ENCODE measurements around the gene ATP9B. TPM values are rescaled to one million over a fixed set of nuclear protein-coding genes. Genes with fewer than 3 reads are reported as not detected.

The ATP9B gene
- total RNA-seq, 4 donors from 2014 or later, result 26.0 to 37.4 (median 30.5) TPM

DNA sequence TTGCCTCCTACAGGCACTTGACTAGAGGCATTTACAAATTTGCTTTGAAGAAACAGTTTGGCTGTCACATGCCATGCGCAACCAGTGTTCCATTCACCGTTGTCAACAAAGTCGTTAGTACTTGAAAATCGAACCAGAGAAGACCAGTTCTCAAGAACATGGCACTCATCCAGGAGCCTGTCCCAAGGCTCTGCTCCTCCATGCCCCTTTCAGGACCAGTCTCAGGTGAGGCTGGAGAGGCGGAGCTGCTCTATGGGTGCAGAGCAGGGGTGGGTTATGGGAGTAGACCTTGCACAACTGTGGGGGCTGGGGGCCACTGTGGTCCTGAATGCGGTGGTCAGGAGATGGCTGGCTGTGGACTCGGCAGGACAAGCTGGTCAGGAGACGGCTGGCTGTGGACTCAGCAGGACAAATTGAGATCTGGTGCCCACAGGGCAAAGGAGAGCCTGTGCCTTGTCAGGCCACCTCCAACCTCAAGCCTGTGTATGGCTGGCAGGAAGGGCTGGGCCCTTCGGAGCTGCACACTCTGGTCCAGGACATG lies 12.3 kb upstream of the ATP9B start:
- Histone ChIP-seq H3K27me3 (peaks cover 0 to 23% (median 0%) of the 10 kb centered on the region in 4 donors), H3K27ac (replicated peaks in 1 of 4) (no peak overlapping the region), H3K4me3 (no peak overlapping the region), H3K4me1 (no peaks in the 10 kb centered on the region), H3K9me3 (no peaks in the 10 kb centered on the region), H3K36me3 (no peaks in the 10 kb centered on the region)
- 97% methylated on average over 9 of the region's 9 CpGs for WGBS
- intact Hi-C loops (cut with DNase I), result no loop called here
- DNase-seq (ENCODE audit: extremely low spot score), result peak; percentile 55
- TF ChIP-seq EP300 (IDR thresholded peaks at IDR 0.05) (no peak), POLR2AphosphoS5 (IDR thresholded peaks at IDR 0.05) (no peak), POLR2A (IDR thresholded peaks at IDR 0.05; ENCODE audit: low read depth) (no peak), CTCF (IDR thresholded peaks at IDR 0.05) (no peak)

DNA sequence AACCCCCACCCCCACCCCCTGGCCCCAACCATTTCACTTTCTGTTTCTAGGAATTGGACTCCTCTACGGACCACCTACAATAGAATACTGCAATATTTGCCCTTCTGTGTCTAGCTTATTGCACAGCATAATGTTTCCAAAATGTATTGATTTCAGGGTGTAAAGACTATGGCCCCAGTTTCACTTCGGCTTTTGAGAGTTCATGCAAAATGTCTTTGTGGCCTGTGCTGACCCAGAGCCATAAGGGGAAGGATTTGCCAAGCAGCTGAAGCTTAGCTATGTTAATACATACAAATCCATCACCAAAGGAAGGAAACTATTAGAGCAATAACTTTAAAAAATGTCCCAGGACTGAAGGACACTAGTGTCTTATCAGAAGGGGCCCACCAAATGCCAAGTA lies 11.2 kb upstream of the ATP9B start:
- Histone ChIP-seq H3K4me3 (no peak overlapping the region), H3K9me3 (no peaks in the 10 kb centered on the region), H3K27ac (replicated peaks in 1 of 4) (no peak overlapping the region), H3K4me1 (no peaks in the 10 kb centered on the region), H3K27me3 (peaks cover 0 to 17% (median 0%) of the 10 kb centered on the region in 4 donors), H3K36me3 (no peaks in the 10 kb centered on the region)
- intact Hi-C loops (cut with DNase I), result no loop called here
- no peak for TF ChIP-seq POLR2A (IDR thresholded peaks at IDR 0.05; ENCODE audit: low read depth)
- no peak for TF ChIP-seq EP300 (IDR thresholded peaks at IDR 0.05)
- no peak for TF ChIP-seq CTCF (IDR thresholded peaks at IDR 0.05)
- TF ChIP-seq POLR2AphosphoS5 (IDR thresholded peaks at IDR 0.05), result no peak
- 76% methylated on average over 2 of the region's 2 CpGs for WGBS
- DNase-seq (ENCODE audit: extremely low spot score), result peak; percentile 57

GRCh38 chr18:79062806-79063205 lies 6.4 kb upstream of the ATP9B start:
- WGBS, result 87% methylated on average over 9 of the region's 9 CpGs
- no peaks in the 10 kb centered on the region for H3K9me3 ChIP-seq
- no peak for TF ChIP-seq POLR2A (IDR thresholded peaks at IDR 0.05; ENCODE audit: low read depth)
- TF ChIP-seq POLR2AphosphoS5 (IDR thresholded peaks at IDR 0.05), result no peak
- TF ChIP-seq CTCF (IDR thresholded peaks at IDR 0.05), result no peak
- no peak for TF ChIP-seq EP300 (IDR thresholded peaks at IDR 0.05)
- H3K4me3 ChIP-seq, result no peak overlapping the region
- intact Hi-C loops (cut with DNase I), result no loop called here
- no peaks in the 10 kb centered on the region for H3K27me3 ChIP-seq
- no peak overlapping the region for H3K27ac ChIP-seq (replicated peaks in 1 of 4)
- no peaks in the 10 kb centered on the region for H3K4me1 ChIP-seq
- DNase-seq (ENCODE audit: extremely low spot score), result no peak
- no peaks in the 10 kb centered on the region for H3K36me3 ChIP-seq

DNA sequence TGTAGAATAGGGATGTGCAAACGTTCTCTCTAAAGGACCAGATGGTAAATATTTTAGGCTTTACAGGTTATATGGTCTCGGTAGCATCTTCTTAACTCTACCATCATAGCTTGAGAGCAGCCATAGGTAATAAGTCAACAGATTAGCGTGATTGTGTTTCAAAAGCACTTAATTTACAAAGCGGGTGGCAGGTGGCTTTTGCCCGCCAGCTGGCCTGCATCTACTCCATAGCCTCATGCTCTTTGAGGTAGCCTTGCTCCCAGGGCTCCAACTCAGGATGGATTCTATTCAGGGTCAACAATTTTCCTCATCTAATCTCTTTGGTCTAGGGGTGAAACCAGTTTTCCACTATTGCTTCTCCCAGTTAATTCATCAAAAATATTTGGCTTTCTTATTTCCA lies 5.0 kb upstream of the ATP9B start:
- TF ChIP-seq CTCF (IDR thresholded peaks at IDR 0.05) (no peak), POLR2AphosphoS5 (IDR thresholded peaks at IDR 0.05) (no peak), EP300 (IDR thresholded peaks at IDR 0.05) (no peak), POLR2A (IDR thresholded peaks at IDR 0.05; ENCODE audit: low read depth) (no peak)
- Histone ChIP-seq H3K27me3 (no peaks in the 10 kb centered on the region), H3K27ac (replicated peaks in 1 of 4) (no peak overlapping the region), H3K9me3 (no peaks in the 10 kb centered on the region), H3K4me3 (no peak overlapping the region), H3K4me1 (peaks cover 0 to 7% (median 4%) of the 10 kb centered on the region in 4 donors), H3K36me3 (no peaks in the 10 kb centered on the region)
- no peak for DNase-seq (ENCODE audit: extremely low spot score)
- intact Hi-C loops (cut with DNase I), result no loop called here
- 79% methylated on average over 5 of the region's 5 CpGs for WGBS

DNA sequence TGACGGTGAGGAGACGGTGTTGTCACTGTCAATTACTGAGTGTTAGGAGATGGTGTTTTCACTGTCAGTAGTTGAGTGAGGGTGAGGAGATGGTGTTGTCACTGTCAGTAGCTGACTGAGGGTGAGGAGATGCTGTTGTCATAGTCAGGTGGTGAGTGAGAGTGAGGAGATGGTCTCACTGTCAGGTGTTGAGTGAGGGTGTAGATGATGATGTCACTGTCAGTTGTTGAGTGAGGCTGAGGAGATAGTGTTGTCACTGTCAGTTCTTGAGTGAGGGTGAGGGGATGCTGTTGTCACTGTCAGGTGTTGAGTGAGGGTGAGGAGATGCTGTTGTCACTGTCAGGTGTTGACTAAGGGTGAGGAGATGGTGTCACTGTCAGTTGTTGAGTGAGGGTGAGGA lies 3.4 kb upstream of the ATP9B start:
- 89% methylated on average over 2 of the region's 2 CpGs for WGBS
- intact Hi-C loops (cut with DNase I), result no loop called here
- TF ChIP-seq POLR2AphosphoS5 (IDR thresholded peaks at IDR 0.05) (no peak), POLR2A (IDR thresholded peaks at IDR 0.05; ENCODE audit: low read depth) (no peak), EP300 (IDR thresholded peaks at IDR 0.05) (no peak), CTCF (IDR thresholded peaks at IDR 0.05) (no peak)

More for the DNA sequence above, 3.4 kb upstream of the ATP9B start:
- Histone ChIP-seq H3K4me1 (peaks cover 8 to 17% (median 12%) of the 10 kb centered on the region in 4 donors), H3K4me3 (no peak overlapping the region), H3K36me3 (no peaks in the 10 kb centered on the region), H3K27ac (replicated peaks in 1 of 4) (no peak overlapping the region), H3K27me3 (no peaks in the 10 kb centered on the region), H3K9me3 (no peaks in the 10 kb centered on the region)
- DNase-seq (ENCODE audit: extremely low spot score), result no peak
